HepG2 (cell line): ENCODE data around the gene RABGGTA. TPM values are rescaled to one million over a fixed set of nuclear protein-coding genes. Genes with fewer than 3 reads are reported as not detected.

ENCODE experiments used
- CENPBD1 ChIP-seq: sonication (generic); formaldehyde crosslinking; IDR thresholded peaks from 2 replicates; pipeline ENCODE4 v1.8.0; 2022; ENCODE audit warnings: missing genetic modification reagents, low read depth, mild to moderate bottlenecking, borderline replicate concordance
- CTCF ChIP-seq: sonication (generic); formaldehyde crosslinking; IDR thresholded peaks from 2 replicates; pipeline ENCODE4 v1.5.0; 2020; ENCODE audit warnings: mild to moderate bottlenecking, missing genetic modification reagents, moderate library complexity
- FOXJ3 ChIP-seq: sonication (generic); formaldehyde crosslinking; IDR thresholded peaks from 2 replicates; pipeline ENCODE4 v1.4.0; 2020; ENCODE audit warnings: missing genetic modification reagents, mild to moderate bottlenecking, borderline replicate concordance
- HCFC1 ChIP-seq: fragments of 150-350 bp; IDR thresholded peaks from 2 replicates; pipeline ENCODE4 v1.6.1; 2014; ENCODE audit warnings: low read depth, low read length
- MXI1 ChIP-seq: IDR thresholded peaks from 3 replicates; pipeline ENCODE4 v1.6.1; 2012; ENCODE audit warnings: low read depth, low read length, inconsistent platforms, borderline replicate concordance
- NFATC3 ChIP-seq: sonication (generic); formaldehyde crosslinking; IDR thresholded peaks from 2 replicates; pipeline ENCODE4 v1.5.1; 2020; ENCODE audit warnings: mild to moderate bottlenecking, missing genetic modification reagents
- SCMH1 ChIP-seq: sonication (generic); formaldehyde crosslinking; IDR thresholded peaks from 2 replicates; pipeline ENCODE4 v1.9.0; 2021; ENCODE audit warnings: missing genetic modification reagents, mild to moderate bottlenecking, borderline replicate concordance
- WIZ ChIP-seq: sonication (generic); formaldehyde crosslinking; IDR thresholded peaks from 2 replicates; pipeline ENCODE4 v1.5.1; 2020; ENCODE audit warnings: mild to moderate bottlenecking, missing genetic modification reagents
- YEATS4 ChIP-seq: sonication (generic); formaldehyde crosslinking; IDR thresholded peaks from 2 replicates; pipeline ENCODE4 v1.4.0; 2020; ENCODE audit warnings: missing genetic modification reagents, borderline replicate concordance
- ZFP41 ChIP-seq: sonication (generic); formaldehyde crosslinking; IDR thresholded peaks from 2 replicates; pipeline ENCODE4 v1.4.0; 2020; ENCODE audit warnings: mild to moderate bottlenecking, missing genetic modification reagents, borderline replicate concordance
- ZNF138 ChIP-seq: sonication (generic); formaldehyde crosslinking; IDR thresholded peaks from 2 replicates; pipeline ENCODE4 v1.5.0; 2020; ENCODE audit warnings: mild to moderate bottlenecking, low read depth, missing genetic modification reagents
- ZNF766 ChIP-seq: sonication (generic); formaldehyde crosslinking; IDR thresholded peaks from 2 replicates; pipeline ENCODE4 v1.5.0; 2020; ENCODE audit warnings: missing genetic modification reagents, borderline replicate concordance
- ZNF841 ChIP-seq: sonication (generic); formaldehyde crosslinking; IDR thresholded peaks from 2 replicates; pipeline ENCODE4 v1.8.1; 2023; ENCODE audit warnings: missing genetic modification reagents, borderline replicate concordance
- ZZZ3 ChIP-seq: sonication (generic); formaldehyde crosslinking; IDR thresholded peaks from 2 replicates; pipeline ENCODE4 v1.4.0; 2020; ENCODE audit warnings: missing genetic modification reagents, mild to moderate bottlenecking, borderline replicate concordance
- polyA plus RNA-seq, 8 experiments: library from polyadenylated mRNA; depleted of rRNA in 3 of 8; stranded (reverse) in 7 of 8; unstranded in 1 of 8; fragments of >200 nt; fragmentation: Illumina TruSeq in 4 of 8; extraction: Trizol in 4 of 8; gene quantifications; 2 replicates each; pipeline versions ENCODE4 v1.2.1 to v1.2.3, GENCODE V29; 2011 to 2016; ENCODE audit warnings: low read depth in 4 of 8, missing spikeins in 1 of 8, mixed read lengths in 1 of 8; ENCODE audit not compliant: insufficient read depth in 1 of 8
- total RNA-seq, 5 experiments: library from RNA; depleted of rRNA; stranded (reverse); fragments of >200 nt; fragmentation: Illumina TruSeq; extraction: Trizol; gene quantifications; 2 replicates each; pipeline ENCODE4 v1.2.3, GENCODE V29; 2016; ENCODE audit warnings: low read depth in 1 of 5
- TF ChIP-seq, protein P1 (sequence below): sonication (generic); formaldehyde crosslinking; IDR thresholded peaks from 2 replicates; pipeline ENCODE4 v1.8.1; 2023; ENCODE audit warnings: mild to moderate bottlenecking, missing genetic modification reagents
- TF ChIP-seq, protein P2 (sequence below): sonication (generic); formaldehyde crosslinking; conservative IDR thresholded peaks from 2 replicates; pipeline ENCODE4 v1.8.0; 2022; ENCODE audit warnings: mild to moderate bottlenecking, moderate library complexity, missing genetic modification reagents
- TF ChIP-seq, protein P3 (sequence below): sonication (generic); formaldehyde crosslinking; IDR thresholded peaks from 2 replicates; pipeline ENCODE4 v1.8.0; 2022; ENCODE audit warnings: missing genetic modification reagents, mild to moderate bottlenecking, inconsistent platforms, borderline replicate concordance
- TF ChIP-seq, protein P4 (sequence below): sonication (generic); formaldehyde crosslinking; IDR thresholded peaks from 2 replicates; pipeline ENCODE4 v1.5.0; 2020; ENCODE audit warnings: missing genetic modification reagents
- TF ChIP-seq, protein P5 (sequence below): sonication (generic); formaldehyde crosslinking; IDR thresholded peaks from 2 replicates; pipeline ENCODE4 v1.4.0; 2020; ENCODE audit warnings: missing genetic modification reagents; ENCODE audit errors: not compliant biosample characterization

The RABGGTA gene
- total and polyA plus RNA-seq, 2 of the 13 experiments (the other 11 are each of a cell fraction or from before 2014, with no cell fraction given): 57.9 to 90.8 TPM

- TF ChIP-seq, protein P1, sequence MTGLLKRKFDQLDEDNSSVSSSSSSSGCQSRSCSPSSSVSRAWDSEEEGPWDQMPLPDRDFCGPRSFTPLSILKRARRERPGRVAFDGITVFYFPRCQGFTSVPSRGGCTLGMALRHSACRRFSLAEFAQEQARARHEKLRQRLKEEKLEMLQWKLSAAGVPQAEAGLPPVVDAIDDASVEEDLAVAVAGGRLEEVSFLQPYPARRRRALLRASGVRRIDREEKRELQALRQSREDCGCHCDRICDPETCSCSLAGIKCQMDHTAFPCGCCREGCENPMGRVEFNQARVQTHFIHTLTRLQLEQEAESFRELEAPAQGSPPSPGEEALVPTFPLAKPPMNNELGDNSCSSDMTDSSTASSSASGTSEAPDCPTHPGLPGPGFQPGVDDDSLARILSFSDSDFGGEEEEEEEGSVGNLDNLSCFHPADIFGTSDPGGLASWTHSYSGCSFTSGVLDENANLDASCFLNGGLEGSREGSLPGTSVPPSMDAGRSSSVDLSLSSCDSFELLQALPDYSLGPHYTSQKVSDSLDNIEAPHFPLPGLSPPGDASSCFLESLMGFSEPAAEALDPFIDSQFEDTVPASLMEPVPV (CRISPR knock-in tag): peak; percentile 100
- TF ChIP-seq WIZ (CRISPR knock-in tag): peak; percentile 97
- TF ChIP-seq ZNF138: peak; percentile 98
- TF ChIP-seq, protein P2, sequence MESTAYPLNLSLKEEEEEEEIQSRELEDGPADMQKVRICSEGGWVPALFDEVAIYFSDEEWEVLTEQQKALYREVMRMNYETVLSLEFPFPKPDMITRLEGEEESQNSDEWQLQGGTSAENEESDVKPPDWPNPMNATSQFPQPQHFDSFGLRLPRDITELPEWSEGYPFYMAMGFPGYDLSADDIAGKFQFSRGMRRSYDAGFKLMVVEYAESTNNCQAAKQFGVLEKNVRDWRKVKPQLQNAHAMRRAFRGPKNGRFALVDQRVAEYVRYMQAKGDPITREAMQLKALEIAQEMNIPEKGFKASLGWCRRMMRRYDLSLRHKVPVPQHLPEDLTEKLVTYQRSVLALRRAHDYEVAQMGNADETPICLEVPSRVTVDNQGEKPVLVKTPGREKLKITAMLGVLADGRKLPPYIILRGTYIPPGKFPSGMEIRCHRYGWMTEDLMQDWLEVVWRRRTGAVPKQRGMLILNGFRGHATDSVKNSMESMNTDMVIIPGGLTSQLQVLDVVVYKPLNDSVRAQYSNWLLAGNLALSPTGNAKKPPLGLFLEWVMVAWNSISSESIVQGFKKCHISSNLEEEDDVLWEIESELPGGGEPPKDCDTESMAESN (CRISPR knock-in tag): peak; percentile 100
- TF ChIP-seq, protein P3, sequence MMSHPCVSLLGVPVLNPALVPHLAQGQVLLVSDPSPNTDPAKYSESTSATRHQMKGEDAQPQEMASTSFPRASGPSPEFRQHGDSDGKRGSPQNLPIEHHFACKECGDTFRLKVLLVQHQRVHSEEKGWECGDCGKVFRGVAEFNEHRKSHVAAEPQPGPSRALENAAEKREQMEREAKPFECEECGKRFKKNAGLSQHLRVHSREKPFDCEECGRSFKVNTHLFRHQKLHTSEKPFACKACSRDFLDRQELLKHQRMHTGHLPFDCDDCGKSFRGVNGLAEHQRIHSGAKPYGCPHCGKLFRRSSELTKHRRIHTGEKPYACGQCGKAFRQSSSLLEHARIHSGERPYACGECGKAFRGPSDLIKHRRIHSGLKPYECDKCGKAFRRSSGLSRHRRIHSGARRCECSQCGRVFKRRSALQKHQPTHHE: peak; percentile 100
- TF ChIP-seq, protein P4, sequence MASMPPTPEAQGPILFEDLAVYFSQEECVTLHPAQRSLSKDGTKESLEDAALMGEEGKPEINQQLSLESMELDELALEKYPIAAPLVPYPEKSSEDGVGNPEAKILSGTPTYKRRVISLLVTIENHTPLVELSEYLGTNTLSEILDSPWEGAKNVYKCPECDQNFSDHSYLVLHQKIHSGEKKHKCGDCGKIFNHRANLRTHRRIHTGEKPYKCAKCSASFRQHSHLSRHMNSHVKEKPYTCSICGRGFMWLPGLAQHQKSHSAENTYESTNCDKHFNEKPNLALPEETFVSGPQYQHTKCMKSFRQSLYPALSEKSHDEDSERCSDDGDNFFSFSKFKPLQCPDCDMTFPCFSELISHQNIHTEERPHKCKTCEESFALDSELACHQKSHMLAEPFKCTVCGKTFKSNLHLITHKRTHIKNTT (CRISPR knock-in tag): peak; percentile 93; the same call in 1 of the 2 replicates
- TF ChIP-seq ZFP41 (CRISPR knock-in tag): peak; percentile 98
- TF ChIP-seq SCMH1: no peak
- TF ChIP-seq ZNF766 (CRISPR knock-in tag): peak; percentile 99
- TF ChIP-seq CENPBD1: no peak; the same call in 1 of the 2 replicates
- peak; percentile 99 for TF ChIP-seq CTCF (CRISPR knock-in tag)
- TF ChIP-seq MXI1: peak; percentile 97
- peak; percentile 67; the same call in 1 of the 2 replicates for TF ChIP-seq HCFC1
- TF ChIP-seq NFATC3: 0 out of 2 replicates have a peak, but pooled peaks have one; percentile 91
- TF ChIP-seq, protein P5, sequence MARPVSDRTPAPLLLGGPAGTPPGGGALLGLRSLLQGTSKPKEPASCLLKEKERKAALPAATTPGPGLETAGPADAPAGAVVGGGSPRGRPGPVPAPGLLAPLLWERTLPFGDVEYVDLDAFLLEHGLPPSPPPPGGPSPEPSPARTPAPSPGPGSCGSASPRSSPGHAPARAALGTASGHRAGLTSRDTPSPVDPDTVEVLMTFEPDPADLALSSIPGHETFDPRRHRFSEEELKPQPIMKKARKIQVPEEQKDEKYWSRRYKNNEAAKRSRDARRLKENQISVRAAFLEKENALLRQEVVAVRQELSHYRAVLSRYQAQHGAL: peak; percentile 99
- TF ChIP-seq ZNF841 (CRISPR knock-in tag): peak; percentile 94
- peak; percentile 97; the same call in 1 of the 2 replicates for TF ChIP-seq ZZZ3 (CRISPR knock-in tag)
- peak; percentile 69 for TF ChIP-seq FOXJ3
- peak; percentile 100 for TF ChIP-seq YEATS4 (CRISPR knock-in tag)
These were observed at the start of gene RABGGTA (continued) for GRCh38 chr14:24271134-24271833.
